Psoas muscle (tissue), 8 donors: ENCODE data around the gene EDEM3. TPM values are rescaled to one million over a fixed set of nuclear protein-coding genes. Genes with fewer than 3 reads are reported as not detected.

Source experiments
- ATAC-seq, 4 donors: fragments of 200-7000 bp; cut with Tn5 transposase; one replicate each; pipeline ENCODE4 v1.9.1; 2020; ENCODE audit warnings: moderate library complexity in 3 of 4, mild to moderate bottlenecking in 2 of 4
- DNase-seq, 2 donors: peaks; one replicate each; pipeline ENCODE4 v3.0.0-alpha.2; 2020
- H3K27ac ChIP-seq: fragments of 200-600 bp; one replicate; pipeline ENCODE4 v1.8.0; 2022
- H3K27me3 ChIP-seq, 3 donors: fragments of 200-600 bp in 1 of 3; one replicate each; pipeline versions ENCODE4 v1.6.1 to v1.8.0; 2013 to 2022; ENCODE audit warnings: low read length in 2 of 3, mild to moderate bottlenecking in 2 of 3, moderate library complexity in 1 of 3; ENCODE audit not compliant: insufficient read depth in 3 of 3
- H3K36me3 ChIP-seq, 2 donors: fragments of 200-600 bp in 1 of 2; one replicate each; pipeline versions ENCODE4 v1.6.1 to v1.8.0; 2013 to 2022; ENCODE audit warnings: low read depth in 1 of 2, mild to moderate bottlenecking in 1 of 2, moderate library complexity in 1 of 2; ENCODE audit not compliant: insufficient read depth in 1 of 2
- H3K4me1 ChIP-seq: fragments of 200-600 bp; one replicate; pipeline ENCODE4 v1.8.0; 2022
- H3K4me3 ChIP-seq: fragments of 200-600 bp; one replicate; pipeline ENCODE4 v1.8.0; 2022; ENCODE audit warnings: mild to moderate bottlenecking
- H3K9me3 ChIP-seq: fragments of 200-600 bp; one replicate; pipeline ENCODE4 v1.8.0; 2022
- CTCF ChIP-seq: fragments of 200-600 bp; IDR thresholded peaks from one replicate; pipeline ENCODE4 v1.8.0; 2022; ENCODE audit warnings: antibody characterized with exemption
- WGBS, 3 donors: extraction: QIAGEN DNeasy Blood & Tissue Kit; methylation state at CpG; one replicate each; pipeline versions ENCODE4 v1.1.6 to v1.1.7; 2013; 5-methylcytosine and 5-hydroxymethylcytosine counted together
- intact Hi-C, 2 donors: fragments of 100-400 bp; cut with DNase I; formaldehyde crosslinking; loops; one replicate each; pipeline versions ENCODE4 v1.11.0 to v1.14.2; 2022
- polyA plus RNA-seq, 3 donors: library from polyadenylated mRNA; stranded (reverse); fragments of 200-250 nt; gene quantifications; one replicate each; pipeline ENCODE4 v1.2.3, GENCODE V29; 2013
- total RNA-seq, 4 donors: library from RNA; stranded (reverse); fragmentation: NEBNext Ultra II Directional in 2 of 4; extraction: Animal tissue kit (Norgen Biotek cat#: 25700) in 2 of 4; gene quantifications; one replicate each; pipeline versions ENCODE4 v1.2.1 to v1.2.4, GENCODE V29; 2021 to 2023
- donor health status: healthy with polysubstance abuse.
- donor health status: DM: no; HTN: no; CAD: no; lungs with moderate emphysema.
- donor health status: Bipolar disorder and iron deficiency.
- donor health status: healthy.
- donor health status: DM: yes; HTN: yes; CAD: no.
- donor health status: DM: no; HTN: no; CAD: no.
- donor health status: DM: no; HTN: no; CAD: no.
- donor health status: DM: yes; HTN: yes; CAD: no.

The EDEM3 gene
- total and polyA plus RNA-seq, 7 donors = 13.0 to 36.4 (median 24.6) TPM

- TF ChIP-seq CTCF = no peak
- no peaks in the 10 kb centered on the region for H3K9me3 ChIP-seq
- DNase-seq = peak in 1 of 2 donors; percentile 30
- peak in 2 of 4 donors; percentile 44 to 46 for ATAC-seq
- H3K27ac ChIP-seq = peak overlapping the region; percentile 84
- intact Hi-C loops = no loop called here
- peaks cover 48% of the 10 kb centered on the region for H3K4me1 ChIP-seq
- 34 to 72% (median 46%) methylated on average over 1 of the region's 1 CpG for WGBS, 3 donors
- no peak overlapping the region for H3K4me3 ChIP-seq
- no peaks in the 10 kb centered on the region for H3K27me3 ChIP-seq
- peaks cover 0 to 19% of the 10 kb centered on the region in 2 donors for H3K36me3 ChIP-seq
These were observed 46.8 kb upstream of the EDEM3 start for GRCh38 chr1:184801503-184801902.

GRCh38 chr1:184800876-184801275 lies 46.2 kb upstream of the EDEM3 start:
- Histone ChIP-seq H3K4me3 (no peak overlapping the region), H3K4me1 (peaks cover 46% of the 10 kb centered on the region), H3K9me3 (no peaks in the 10 kb centered on the region), H3K36me3 (peaks cover 0 to 26% of the 10 kb centered on the region in 2 donors), H3K27me3 (no peaks in the 10 kb centered on the region), H3K27ac (peak overlapping the region; percentile 84)
- DNase-seq = no peak
- WGBS, 3 donors = 62 to 79% (median 76%) methylated on average over 3 of the region's 3 CpGs
- intact Hi-C loops = no loop called here
- TF ChIP-seq CTCF = no peak
- peak; percentile 13 to 64 (median 42) for ATAC-seq

DNA sequence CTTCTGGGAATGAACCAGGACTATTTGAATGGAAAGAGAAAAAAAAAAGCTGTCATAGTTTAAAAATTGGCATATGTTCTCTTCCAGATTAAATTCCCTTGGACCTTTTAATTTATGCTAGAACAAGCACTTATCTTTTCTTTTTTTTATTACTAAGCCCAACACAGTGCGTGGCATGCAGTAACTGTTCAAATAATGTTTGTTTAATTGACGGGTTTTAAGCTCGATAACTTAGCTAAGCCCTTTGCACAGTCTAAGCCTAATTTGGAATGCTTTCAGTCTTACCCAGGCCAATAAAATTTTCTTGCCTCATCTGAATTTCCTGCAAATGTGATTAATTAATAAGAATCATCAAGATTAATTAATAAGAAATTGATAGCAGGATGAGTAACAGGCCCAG lies 39.3 kb upstream of the EDEM3 start:
- peaks cover 0 to 36% of the 10 kb centered on the region in 2 donors for H3K36me3 ChIP-seq
- WGBS, 3 donors = 71 to 94% (median 76%) methylated on average over 3 of the region's 3 CpGs
- peaks cover 27% of the 10 kb centered on the region for H3K4me1 ChIP-seq
- H3K27me3 ChIP-seq = no peaks in the 10 kb centered on the region
- no peaks in the 10 kb centered on the region for H3K9me3 ChIP-seq
- peak overlapping the region; percentile 96 for H3K27ac ChIP-seq
- H3K4me3 ChIP-seq = no peak overlapping the region
- intact Hi-C loops = no loop called here
- no peak for TF ChIP-seq CTCF
- ATAC-seq (no peak), DNase-seq (no peak)

DNA sequence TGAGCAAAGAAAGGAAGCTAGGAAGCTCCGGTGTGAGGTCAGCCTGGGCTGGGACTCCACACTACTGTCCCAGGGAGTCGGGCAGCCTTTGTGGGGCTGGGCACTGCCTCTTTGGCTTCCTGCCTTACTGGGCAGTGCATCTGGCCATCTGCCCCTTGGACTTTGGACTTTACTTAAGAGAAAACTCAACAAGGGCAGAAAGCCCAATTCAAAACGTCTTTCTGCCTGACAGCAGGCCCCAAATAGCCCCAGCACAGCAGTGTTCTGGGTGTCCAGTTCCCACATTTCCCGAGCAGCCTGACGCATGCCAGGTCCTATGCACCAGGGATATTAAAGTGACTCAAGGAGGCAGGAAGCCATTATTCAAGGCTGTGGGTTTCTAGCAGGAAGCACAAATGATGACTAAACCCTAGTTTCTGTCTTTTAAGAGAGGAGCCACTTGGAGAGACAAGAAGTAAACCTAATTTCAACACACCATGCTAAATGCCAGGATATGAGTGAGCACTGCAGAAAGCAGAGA lies 37.9 kb upstream of the EDEM3 start:
- intact Hi-C loops = no loop called here
- peak; percentile 86 to 93 for DNase-seq
- WGBS, 3 donors = 5 to 13% (median 9%) methylated on average over 5 of the region's 5 CpGs
- peaks cover 27% of the 10 kb centered on the region for H3K4me1 ChIP-seq
- H3K36me3 ChIP-seq = peaks cover 0 to 25% of the 10 kb centered on the region in 2 donors
- TF ChIP-seq CTCF = no peak
- no peaks in the 10 kb centered on the region for H3K27me3 ChIP-seq
- H3K27ac ChIP-seq = peak overlapping the region; percentile 96
- ATAC-seq = peak; percentile 97 to 99 (median 98)
- no peaks in the 10 kb centered on the region for H3K9me3 ChIP-seq
- H3K4me3 ChIP-seq = peak overlapping the region; percentile 31

GRCh38 chr1:184791550-184791900 lies 36.9 kb upstream of the EDEM3 start:
- no peaks in the 10 kb centered on the region for H3K9me3 ChIP-seq
- peaks cover 27% of the 10 kb centered on the region for H3K4me1 ChIP-seq
- no peak for TF ChIP-seq CTCF
- no peak for DNase-seq
- no peak for ATAC-seq
- H3K4me3 ChIP-seq = no peak overlapping the region
- 62 to 75% (median 64%) methylated on average over 2 of the region's 2 CpGs for WGBS, 3 donors
- no peaks in the 10 kb centered on the region for H3K27me3 ChIP-seq
- peaks cover 0 to 17% of the 10 kb centered on the region in 2 donors for H3K36me3 ChIP-seq
- peak overlapping the region; percentile 96 for H3K27ac ChIP-seq
- intact Hi-C loops = loop anchor here in 1 of 2 donors (2.0 kb wide), 1 partner anchor 35 kb away; no protein-coding TSS in a partner anchor
